ENCODE results near the gene PTDSS2.
"Not testable (repeated sequence)": the region's sequence is repeated elsewhere in the genome, so short reads cannot be mapped to it uniquely, and the experiment has no call there.

The PTDSS2 gene

GRCh38 chr11:432501-433100 is 17.5 kb upstream of the PTDSS2 start:
- DNase-seq (ENCODE audit: low read depth) = no peak

GRCh38 chr11:433111-433510 is 17.0 kb upstream of the PTDSS2 start:
- DNase-seq (ENCODE audit: low read depth) = no peak

DNA sequence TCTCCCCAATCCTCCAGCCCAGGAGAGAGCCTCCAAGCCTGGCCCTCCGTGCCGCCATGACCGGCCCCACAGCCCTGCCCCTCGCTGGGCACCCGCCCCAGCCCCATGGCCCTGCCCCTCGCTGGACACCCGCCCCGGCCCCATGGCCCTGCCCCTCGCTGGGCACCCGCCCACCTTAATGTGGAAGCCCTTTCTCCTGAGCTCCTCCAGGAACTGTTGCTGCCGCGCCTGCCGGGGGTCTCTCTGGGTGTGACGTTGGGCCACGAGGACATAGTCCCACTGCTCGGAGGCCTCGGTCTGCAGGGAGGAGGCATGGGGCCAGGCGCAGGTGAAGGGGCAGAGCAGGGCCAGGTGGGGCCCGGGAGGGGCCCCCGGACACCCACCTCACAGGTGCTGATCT is 16.4 kb upstream of the PTDSS2 start:
- DNase-seq (ENCODE audit: low read depth) = no peak

GRCh38 chr11:434496-434895 is 15.6 kb upstream of the PTDSS2 start:
- DNase-seq (ENCODE audit: low read depth) = no peak

- DNase-seq (ENCODE audit: low read depth) = not testable (repeated sequence)
These were observed 14.9 kb upstream of the PTDSS2 start for GRCh38 chr11:434999-435740.

GRCh38 chr11:437228-437870 is 12.7 kb upstream of the PTDSS2 start:
- DNase-seq (ENCODE audit: low read depth) = no peak

GRCh38 chr11:438101-438844 is 11.8 kb upstream of the PTDSS2 start:
- no peak for DNase-seq (ENCODE audit: low read depth)

GRCh38 chr11:439315-440064 is 10.6 kb upstream of the PTDSS2 start:
- DNase-seq (ENCODE audit: low read depth) = no peak

DNA sequence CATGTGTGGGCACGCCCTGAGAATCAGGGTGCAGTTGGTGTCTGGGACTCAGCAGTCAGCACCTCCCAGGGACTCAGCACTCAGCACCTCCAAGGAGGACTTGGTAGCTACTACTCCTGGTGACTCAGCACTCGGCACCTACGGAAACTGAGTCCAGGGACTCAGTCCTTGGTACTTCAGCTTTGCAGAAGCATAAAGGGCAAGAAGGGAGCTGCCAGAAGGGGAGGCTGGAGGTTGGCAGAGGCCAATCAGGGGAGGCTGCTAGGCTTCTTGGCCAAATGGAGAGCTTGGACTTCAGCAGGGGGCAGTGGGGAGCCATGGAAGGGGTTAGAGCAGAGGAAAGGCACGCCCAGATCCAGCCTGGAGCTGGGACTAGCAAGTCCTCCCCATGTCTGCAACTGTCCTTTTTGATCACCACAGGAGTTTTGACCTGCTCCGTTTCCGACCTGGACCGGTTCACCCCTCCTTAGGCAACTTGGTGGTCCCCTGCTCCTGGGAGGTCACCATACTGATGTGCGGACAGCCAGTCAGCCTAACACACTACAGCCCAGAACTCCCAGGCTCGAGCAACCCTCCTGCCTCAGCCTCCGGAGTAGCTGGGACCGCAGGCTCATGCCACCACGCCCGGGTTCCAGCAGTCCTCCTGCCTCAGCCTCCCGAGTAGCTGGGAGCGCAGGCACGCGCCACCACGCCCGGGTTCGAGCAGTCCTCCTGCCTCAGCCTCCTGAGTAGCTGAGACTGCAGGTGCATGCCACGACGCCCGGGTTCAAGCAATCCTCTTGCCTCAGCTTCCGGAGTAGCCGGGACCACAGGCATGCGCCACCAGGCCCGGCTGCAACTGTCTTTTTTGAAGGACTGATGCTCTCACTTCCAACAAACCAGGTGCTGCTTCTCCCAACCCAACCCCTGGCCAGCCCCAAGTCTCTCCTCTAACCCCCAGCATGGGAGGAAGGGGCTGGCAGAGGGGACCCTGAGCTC is 9.7 kb upstream of the PTDSS2 start:
- DNase-seq (ENCODE audit: low read depth) = no peak

DNA sequence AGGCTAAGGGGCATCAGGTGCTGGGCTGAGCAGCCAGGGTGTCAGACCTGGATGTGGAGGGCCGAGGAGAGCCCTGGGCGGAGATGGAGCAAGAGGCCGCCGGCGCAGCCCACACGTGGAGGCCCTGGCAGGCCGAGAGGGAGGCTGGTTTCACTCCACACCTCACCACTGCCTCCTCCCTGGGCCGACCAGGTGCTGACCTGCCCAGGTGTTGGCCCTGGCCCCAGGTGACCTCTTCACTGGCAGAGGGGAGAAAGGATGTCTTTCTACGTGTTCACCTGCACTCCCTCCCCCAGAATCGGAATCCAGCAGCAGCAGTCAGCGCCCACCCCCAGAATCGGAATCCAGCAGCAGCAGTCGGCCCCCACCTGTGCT is 9.0 kb upstream of the PTDSS2 start:
- no peak for DNase-seq (ENCODE audit: low read depth)

DNA sequence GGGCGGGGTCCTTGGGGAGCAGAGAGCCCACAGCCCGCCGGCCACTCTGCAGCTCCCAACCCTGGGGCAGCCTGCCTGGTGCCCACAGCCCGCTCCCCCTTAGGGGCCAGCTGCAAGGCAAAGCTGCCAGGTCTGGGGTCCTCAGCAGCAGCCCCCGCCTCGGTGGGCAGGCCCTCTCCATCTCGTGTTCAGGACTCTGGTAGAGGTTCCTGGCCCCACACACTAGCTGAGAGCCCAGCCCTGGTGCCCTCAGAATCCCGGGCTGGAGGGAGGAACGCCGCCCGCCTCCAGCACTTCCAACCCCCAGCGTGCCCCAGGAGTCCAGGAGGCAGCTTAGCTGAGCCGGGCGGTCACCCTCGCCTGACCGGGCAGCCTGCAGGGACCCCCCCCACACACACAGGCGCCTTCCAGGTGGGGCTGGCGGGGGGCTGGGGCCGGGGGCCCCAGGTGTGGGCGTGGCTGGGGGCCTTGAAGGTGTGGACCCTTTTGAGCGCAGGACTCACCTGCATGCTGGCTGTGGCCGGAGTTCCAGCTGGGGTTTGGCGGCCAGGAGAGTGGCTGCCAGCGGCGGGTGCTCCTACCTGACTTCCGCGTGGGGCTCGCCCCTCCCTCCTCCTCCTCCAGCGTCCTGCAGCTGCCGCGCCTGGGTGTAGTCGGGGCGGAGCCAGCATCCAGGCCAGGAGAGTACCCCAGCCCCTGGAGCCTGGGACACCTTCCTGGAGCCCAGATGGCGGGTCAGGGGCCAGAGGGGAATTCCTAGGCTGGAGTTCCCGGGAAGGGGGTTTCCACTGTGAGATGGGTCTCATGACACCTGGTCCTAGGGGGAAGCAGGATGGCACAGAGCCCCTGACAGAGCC is 8.4 kb upstream of the PTDSS2 start, which contains the start of gene ANO9:
TSS of gene ANO9 (minus strand) at position 594 of the 857 bp plus-strand sequence. CDS start at position 509, 85 bp downstream.
- no peak for DNase-seq (ENCODE audit: low read depth)

- DNase-seq (ENCODE audit: low read depth) = no peak
These were observed 7.4 kb upstream of the PTDSS2 start for GRCh38 chr11:442611-443081.

GRCh38 chr11:443542-444199 is 6.4 kb upstream of the PTDSS2 start:
- no peak for DNase-seq (ENCODE audit: low read depth)

DNA sequence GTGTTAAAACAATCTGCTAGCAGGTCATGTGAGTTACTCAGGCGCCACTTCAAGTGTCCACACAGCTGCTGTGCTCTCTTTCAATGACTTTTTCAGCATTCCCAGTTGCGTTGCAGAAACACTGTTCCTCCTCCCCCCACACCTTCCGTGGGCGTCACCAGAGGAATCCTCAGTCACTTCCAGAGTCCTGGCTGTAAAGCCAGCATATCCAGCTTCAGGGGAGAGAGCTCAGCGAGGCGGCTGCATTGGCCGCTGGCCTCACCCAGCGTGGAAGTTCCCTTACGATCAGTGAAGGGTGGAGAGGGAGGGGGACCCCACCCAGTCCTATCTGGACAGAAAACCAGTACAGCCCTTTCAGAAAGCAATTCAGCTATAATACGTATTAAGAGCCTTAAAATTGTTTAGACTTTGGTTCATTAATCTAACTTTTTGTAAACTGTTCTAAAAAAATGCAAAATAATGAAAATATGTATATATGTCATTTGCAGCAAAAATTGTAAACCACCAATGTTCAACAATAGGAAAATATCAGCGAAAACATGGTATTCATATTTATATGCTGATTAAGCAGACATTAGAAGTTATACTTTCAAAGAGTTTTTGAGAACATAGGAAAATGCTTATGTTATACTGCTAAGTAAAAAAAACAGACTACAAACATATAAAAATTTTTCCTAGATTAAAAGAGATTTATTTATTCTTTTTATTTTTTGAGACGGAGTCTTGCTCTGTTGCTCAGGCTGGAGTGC is 5.5 kb upstream of the PTDSS2 start:
- no peak for DNase-seq (ENCODE audit: low read depth)

GRCh38 chr11:445765-446588 is 4.1 kb upstream of the PTDSS2 start:
- DNase-seq (ENCODE audit: low read depth) = no peak

- no peak for DNase-seq (ENCODE audit: low read depth)
These were observed 3.2 kb upstream of the PTDSS2 start for GRCh38 chr11:446891-447290.

All from stimulated activated CD8-positive, alpha-beta memory T cell treated with anti-CD3 and anti-CD28 coated beads, Interleukin-7, amount 100 ng/mL, for 24 hours (primary cell).